ENCODE results near the gene CBL. TPM values are rescaled to one million over a fixed set of nuclear protein-coding genes. Genes with fewer than 3 reads are reported as not detected.

CBL gene
- polyA plus RNA-seq, 2 of the 4 experiments (the other 2 are of a cell fraction), result 6.0 to 14.1 TPM

- no peak overlapping the region for H3K4me2 ChIP-seq
- ChIA-PET POLR2A (no interaction called here), CTCF (interaction anchor here (1.9 kb wide), 1 partner anchor 10 kb away, joined by 7 read pairs; no protein-coding TSS in a partner anchor)
- no peak for ATAC-seq
- no peak for TF ChIP-seq NR3C1 (IDR thresholded peaks at IDR 0.05)
- TF ChIP-seq KDM5A (IDR thresholded peaks at IDR 0.05), result no peak
- no peak for TF ChIP-seq PHF8 (IDR thresholded peaks at IDR 0.05; ENCODE audit: borderline replicate concordance, low read depth)
- no peak for TF ChIP-seq EHF (CRISPR knock-in tag; IDR thresholded peaks at IDR 0.05)
- TF ChIP-seq CHD2 (IDR thresholded peaks at IDR 0.05; ENCODE audit: low read length, partially characterized antibody), result no peak
- TF ChIP-seq RAD21 (conservative IDR thresholded peaks at IDR 0.05 in 1 of 2, IDR thresholded peaks at IDR 0.05 in 1 of 2), result no peak
- H3K4me3 ChIP-seq, result no peak overlapping the region
- no peaks in the 10 kb centered on the region for H3K9me3 ChIP-seq
- no peak for FAIRE-seq
- H3K4me1 ChIP-seq, result peaks cover 14% of the 10 kb centered on the region
- 91% methylated on average over 5 of the region's 5 CpGs for WGBS (ENCODE audit: missing lambda C conversion rate)
- no peak for DNase-seq (ENCODE audit: low read depth in 1 of 2, low spot score in 1 of 2)
- H3K27ac ChIP-seq, result no peak overlapping the region
Observed at GRCh38 chr11:119267645-119268044, 61.5 kb downstream of the CBL start.

- DNase-seq (ENCODE audit: low read depth in 1 of 2, low spot score in 1 of 2) (no peak), ATAC-seq (no peak), FAIRE-seq (no peak)
- Histone ChIP-seq H3K4me3 (no peak overlapping the region), H3K4me1 (no peaks in the 10 kb centered on the region), H3K27ac (no peak overlapping the region), H3K4me2 (no peak overlapping the region), H3K9me3 (no peaks in the 10 kb centered on the region)
- TF ChIP-seq REST (IDR thresholded peaks at IDR 0.05) (no peak), CEBPB (IDR thresholded peaks at IDR 0.05) (no peak), PBX3 (IDR thresholded peaks at IDR 0.05) (no peak), MAFK (IDR thresholded peaks at IDR 0.05; ENCODE audit: partially characterized antibody) (no peak), MYC (IDR thresholded peaks at IDR 0.05; ENCODE audit: borderline replicate concordance, low read length) (no peak), HDAC2 (IDR thresholded peaks at IDR 0.05) (no peak), KDM1A (IDR thresholded peaks at IDR 0.05; ENCODE audit: low read depth) (no peak), ELK1 (IDR thresholded peaks at IDR 0.05; ENCODE audit: low read depth, low read length) (no peak), NPAS2 (CRISPR knock-in tag; IDR thresholded peaks at IDR 0.05; ENCODE audit: borderline replicate concordance) (no peak), ZC3H11A (IDR thresholded peaks at IDR 0.05) (no peak), KDM5A (IDR thresholded peaks at IDR 0.05) (no peak), EHF (CRISPR knock-in tag; IDR thresholded peaks at IDR 0.05) (no peak)
- 96% methylated on average over 6 of the region's 6 CpGs for WGBS (ENCODE audit: missing lambda C conversion rate)
- ChIA-PET POLR2A (interaction anchor here (0.6 kb wide), 1 partner anchor 99 kb away, joined by 3 read pairs; no protein-coding TSS in a partner anchor), CTCF (interaction anchor here (0.8 to 1.6 kb wide), 4 partner anchors 11 to 77 kb away, joined by 3 to 5 read pairs (median 4); no protein-coding TSS in a partner anchor)
Observed at GRCh38 chr11:119273721-119274120, 67.6 kb downstream of the CBL start.

GRCh38 chr11:119277660-119278059 is 71.5 kb downstream of the CBL start:
- FAIRE-seq (no peak), DNase-seq (ENCODE audit: low read depth in 1 of 2, low spot score in 1 of 2) (no peak), ATAC-seq (no peak)
- Histone ChIP-seq H3K27ac (no peak overlapping the region), H3K4me3 (no peak overlapping the region), H3K4me2 (no peak overlapping the region), H3K9me3 (no peaks in the 10 kb centered on the region), H3K4me1 (no peaks in the 10 kb centered on the region)
- 77% methylated on average over 1 of the region's 1 CpG for WGBS (ENCODE audit: missing lambda C conversion rate)
- CTCF ChIA-PET, result interaction anchor here (0.7 to 2.7 kb wide), 8 partner anchors 9 to 80 kb away, joined by 3 to 7 read pairs (median 3); partner anchors contain the start of gene CBL
- POLR2A ChIA-PET, result no interaction called here
- TF ChIP-seq BHLHE40 (IDR thresholded peaks at IDR 0.05; ENCODE audit: low read depth, low read length), result no peak
- TF ChIP-seq HMGXB4 (CRISPR knock-in tag; IDR thresholded peaks at IDR 0.05; ENCODE audit: borderline replicate concordance), result no peak
- TF ChIP-seq ZSCAN20 (CRISPR knock-in tag; IDR thresholded peaks at IDR 0.05), result no peak
- no peak for TF ChIP-seq FOSB (CRISPR knock-in tag; IDR thresholded peaks at IDR 0.05)
- TF ChIP-seq BCL3 (IDR thresholded peaks at IDR 0.05), result no peak
- TF ChIP-seq JUN (IDR thresholded peaks at IDR 0.05), result no peak
- TF ChIP-seq PHF8 (IDR thresholded peaks at IDR 0.05; ENCODE audit: borderline replicate concordance, low read depth), result no peak
- no peak for TF ChIP-seq NFE2L2 (conservative IDR thresholded peaks at IDR 0.05; ENCODE audit: low read length)
- no peak for TF ChIP-seq HDAC2 (IDR thresholded peaks at IDR 0.05)
- TF ChIP-seq POLR2AphosphoS2 (conservative IDR thresholded peaks at IDR 0.05; ENCODE audit: low read length), result no peak

All from A549 (cell line).